PFSK-1 (cell line): ENCODE results near the gene KCNJ15.

Experiments used
- POLR2AphosphoS5 ChIP-seq: IDR thresholded peaks from 2 replicates; pipeline ENCODE4 v1.6.1; 2012; ENCODE audit warnings: low read depth, mild to moderate bottlenecking, control low read depth, low read length, moderate library complexity
- REST ChIP-seq, 2 experiments: IDR thresholded peaks; 2 replicates each; pipeline versions ENCODE4 v1.6.1 to v1.8.0; 2011 to 2012; ENCODE audit warnings: low read depth in 2 of 2, low read length in 2 of 2, control low read depth in 1 of 2, inconsistent platforms in 1 of 2, mild to moderate bottlenecking in 1 of 2, moderate library complexity in 1 of 2; ENCODE audit not compliant: insufficient read depth in 1 of 2

DNA sequence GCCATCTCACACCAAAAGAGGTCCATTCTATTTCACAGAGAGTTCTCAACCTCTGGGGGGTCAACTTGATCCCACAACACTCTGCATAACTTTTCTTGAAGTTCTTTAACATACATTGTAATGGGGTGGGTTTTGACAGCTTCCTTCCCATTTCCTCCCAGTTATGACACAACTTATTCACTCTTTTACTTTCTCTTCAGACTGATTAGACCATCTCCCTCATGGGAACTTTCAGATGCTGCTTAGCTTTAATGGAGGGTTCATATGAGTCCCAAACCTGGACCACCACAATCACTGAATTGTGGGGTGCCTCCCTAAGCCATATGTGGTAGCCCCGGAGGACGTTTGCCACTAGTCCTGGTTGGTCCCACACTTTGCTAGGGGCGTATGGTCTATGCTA, 28.3 kb upstream of the KCNJ15 start:
- TF ChIP-seq POLR2AphosphoS5, result no peak
- no peak for TF ChIP-seq REST (IDR thresholded peaks at IDR 0.05; ENCODE audit: insufficient read depth in 1 of 2, low read depth in 2 of 2, low read length in 2 of 2)
